HEK293T (cell line): ENCODE measurements around the gene DMKN.

ENCODE experiments used
- ARNT ChIP-seq: fragments of 450-650 bp; IDR thresholded peaks from 2 replicates; pipeline ENCODE4 v1.6.1; 2017; ENCODE audit warnings: mild to moderate bottlenecking
- FOXK2 ChIP-seq: fragments of 450-650 bp; IDR thresholded peaks from 2 replicates; pipeline ENCODE4 v1.6.1; 2016; ENCODE audit warnings: mild to moderate bottlenecking
- SUZ12 ChIP-seq: fragments of 450-650 bp; IDR thresholded peaks from 2 replicates; pipeline ENCODE4 v1.6.1; 2016; ENCODE audit warnings: mild to moderate bottlenecking
- TARDBP ChIP-seq: fragments of 450-650 bp; IDR thresholded peaks from 2 replicates; pipeline ENCODE4 v1.6.1; 2016
- TF ChIP-seq, protein P1 (sequence below): fragments of 450-650 bp; IDR thresholded peaks from 2 replicates; pipeline ENCODE4 v1.6.1; 2016

DNA sequence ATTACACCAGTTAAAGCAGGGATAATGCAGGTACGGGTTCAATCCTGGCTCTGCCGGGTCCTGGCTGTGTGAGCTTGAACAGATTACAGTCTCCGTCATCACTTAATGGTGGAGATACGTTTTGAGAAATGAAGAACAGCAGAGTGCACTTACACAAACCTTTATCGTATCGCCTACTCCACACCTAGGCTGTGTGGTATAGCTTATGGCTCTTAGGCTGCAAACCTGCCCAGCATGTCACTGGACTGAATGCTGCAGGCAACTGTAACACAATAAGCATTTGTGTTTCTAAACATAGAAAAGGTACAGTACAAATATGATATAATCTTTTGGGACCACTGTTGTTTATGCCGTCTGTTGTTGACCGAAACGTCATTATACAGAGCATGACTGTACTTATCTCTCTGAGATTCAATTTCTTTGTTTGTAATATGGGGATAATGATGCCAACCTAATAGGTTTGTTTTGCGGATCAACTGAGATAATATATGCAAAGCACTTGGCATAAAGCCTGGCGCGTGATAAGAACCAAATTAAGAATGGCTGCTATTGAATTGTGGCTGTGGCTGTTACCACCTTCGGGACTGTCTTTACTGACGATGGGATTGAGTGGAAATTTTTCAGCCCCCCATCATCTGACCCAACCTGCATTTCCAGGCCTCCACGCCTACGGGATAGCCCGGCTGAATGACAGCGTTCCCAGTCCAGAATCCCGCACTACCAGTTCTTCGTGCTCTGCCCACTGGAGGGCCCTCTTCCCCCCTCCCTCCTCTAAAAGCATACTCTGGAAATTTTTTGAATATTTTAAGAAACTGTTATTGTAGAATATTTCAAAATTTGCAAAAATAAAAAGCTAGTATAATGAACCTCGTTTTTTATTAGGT, 34.4 kb downstream of the DMKN start:
- TF ChIP-seq TARDBP (no peak), SUZ12 (no peak), FOXK2 (no peak), ARNT (no peak)
- TF ChIP-seq, protein P1, sequence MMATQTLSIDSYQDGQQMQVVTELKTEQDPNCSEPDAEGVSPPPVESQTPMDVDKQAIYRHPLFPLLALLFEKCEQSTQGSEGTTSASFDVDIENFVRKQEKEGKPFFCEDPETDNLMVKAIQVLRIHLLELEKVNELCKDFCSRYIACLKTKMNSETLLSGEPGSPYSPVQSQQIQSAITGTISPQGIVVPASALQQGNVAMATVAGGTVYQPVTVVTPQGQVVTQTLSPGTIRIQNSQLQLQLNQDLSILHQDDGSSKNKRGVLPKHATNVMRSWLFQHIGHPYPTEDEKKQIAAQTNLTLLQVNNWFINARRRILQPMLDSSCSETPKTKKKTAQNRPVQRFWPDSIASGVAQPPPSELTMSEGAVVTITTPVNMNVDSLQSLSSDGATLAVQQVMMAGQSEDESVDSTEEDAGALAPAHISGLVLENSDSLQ = no peak
